ENCODE measurements around the gene SLC2A4RG. TPM values are rescaled to one million over a fixed set of nuclear protein-coding genes. Genes with fewer than 3 reads are reported as not detected.

The SLC2A4RG gene
- total RNA-seq, 4 donors from 2014 or later = 10.5 to 120 (median 41.0) TPM

- intact Hi-C loops (cut with DNase I; ENCODE audit: low total_unique reads) = no loop called here
- H3K9me3 ChIP-seq = no peaks in the 10 kb centered on the region
- H3K36me3 ChIP-seq = no peaks in the 10 kb centered on the region
- H3K4me3 ChIP-seq = no peak overlapping the region
- no peak for DNase-seq
- TF ChIP-seq CTCF (IDR thresholded peaks at IDR 0.05) = no peak
- no peak for TF ChIP-seq POLR2A (IDR thresholded peaks at IDR 0.05)
- no peaks in the 10 kb centered on the region for H3K4me1 ChIP-seq
- H3K27ac ChIP-seq = no peak overlapping the region
- no peaks in the 10 kb centered on the region for H3K27me3 ChIP-seq
These were observed 11.4 kb downstream of the SLC2A4RG start for GRCh38 chr20:63750807-63751470.

- Histone ChIP-seq H3K4me1 (no peaks in the 10 kb centered on the region), H3K36me3 (no peaks in the 10 kb centered on the region), H3K4me3 (no peak overlapping the region), H3K27me3 (no peaks in the 10 kb centered on the region), H3K9me3 (no peaks in the 10 kb centered on the region), H3K27ac (no peak overlapping the region)
- intact Hi-C loops (cut with DNase I; ENCODE audit: low total_unique reads) = no loop called here
- no peak for TF ChIP-seq CTCF (IDR thresholded peaks at IDR 0.05)
- TF ChIP-seq POLR2A (IDR thresholded peaks at IDR 0.05) = no peak
- no peak for DNase-seq
These were observed 12.1 kb downstream of the SLC2A4RG start for GRCh38 chr20:63751471-63752271.

GRCh38 chr20:63752411-63753101 lies 13.0 kb downstream of the SLC2A4RG start:
- no peaks in the 10 kb centered on the region for H3K36me3 ChIP-seq
- no peak overlapping the region for H3K27ac ChIP-seq
- no peak for TF ChIP-seq POLR2A (IDR thresholded peaks at IDR 0.05)
- no peak for TF ChIP-seq CTCF (IDR thresholded peaks at IDR 0.05)
- intact Hi-C loops (cut with DNase I; ENCODE audit: low total_unique reads) = no loop called here
- H3K4me1 ChIP-seq = no peaks in the 10 kb centered on the region
- DNase-seq = no peak
- no peak overlapping the region for H3K4me3 ChIP-seq
- H3K9me3 ChIP-seq = no peaks in the 10 kb centered on the region
- no peaks in the 10 kb centered on the region for H3K27me3 ChIP-seq

- DNase-seq = no peak
- H3K36me3 ChIP-seq = no peaks in the 10 kb centered on the region
- H3K27ac ChIP-seq = no peak overlapping the region
- H3K9me3 ChIP-seq = no peaks in the 10 kb centered on the region
- intact Hi-C loops (cut with DNase I; ENCODE audit: low total_unique reads) = no loop called here
- TF ChIP-seq POLR2A (IDR thresholded peaks at IDR 0.05) (no peak), CTCF (IDR thresholded peaks at IDR 0.05) (no peak)
- H3K4me1 ChIP-seq = no peaks in the 10 kb centered on the region
- no peak overlapping the region for H3K4me3 ChIP-seq
- no peaks in the 10 kb centered on the region for H3K27me3 ChIP-seq
These were observed 13.8 kb downstream of the SLC2A4RG start for GRCh38 chr20:63753381-63753780.

GRCh38 chr20:63754008-63754407 lies 14.4 kb downstream of the SLC2A4RG start:
- DNase-seq = no peak
- H3K36me3 ChIP-seq = no peaks in the 10 kb centered on the region
- no peaks in the 10 kb centered on the region for H3K9me3 ChIP-seq
- no peak for TF ChIP-seq CTCF (IDR thresholded peaks at IDR 0.05)
- intact Hi-C loops (cut with DNase I; ENCODE audit: low total_unique reads) = no loop called here
- H3K4me3 ChIP-seq = no peak overlapping the region
- no peaks in the 10 kb centered on the region for H3K4me1 ChIP-seq
- H3K27me3 ChIP-seq = no peaks in the 10 kb centered on the region
- no peak overlapping the region for H3K27ac ChIP-seq
